GM21367 (cell line): ENCODE results near the gene EVC2.

ENCODE experiments used
- ATAC-seq: cut with Tn5 transposase; IDR thresholded peaks from one replicate; pipeline ENCODE4 v1.9.1; 2021; ENCODE audit not compliant: unreplicated experiment

The EVC2 gene

GRCh38 chr4:5686338-5686737 is 22.0 kb downstream of the EVC2 start:
- no peak for ATAC-seq

GRCh38 chr4:5685296-5685695 is 23.1 kb downstream of the EVC2 start:
- no peak for ATAC-seq

- ATAC-seq = no peak
These were observed 24.8 kb downstream of the EVC2 start for GRCh38 chr4:5683566-5683965.

GRCh38 chr4:5678977-5679376 is 29.4 kb downstream of the EVC2 start:
- ATAC-seq = no peak

GRCh38 chr4:5676763-5677162 is 31.6 kb downstream of the EVC2 start:
- no peak for ATAC-seq

GRCh38 chr4:5666741-5667140 is 41.6 kb downstream of the EVC2 start:
- no peak for ATAC-seq

- ATAC-seq = no peak
These were observed 43.6 kb downstream of the EVC2 start for GRCh38 chr4:5664778-5665177.

- ATAC-seq = no peak
These were observed 45.8 kb downstream of the EVC2 start for GRCh38 chr4:5662555-5662954.

- no peak for ATAC-seq
These were observed 47.1 kb downstream of the EVC2 start for GRCh38 chr4:5661237-5661636.

- no peak for ATAC-seq
These were observed 48.2 kb downstream of the EVC2 start for GRCh38 chr4:5660185-5660584.

- no peak for ATAC-seq
These were observed 49.4 kb downstream of the EVC2 start for GRCh38 chr4:5658974-5659373.

- no peak for ATAC-seq
These were observed 51.9 kb downstream of the EVC2 start for GRCh38 chr4:5656415-5656814.

- ATAC-seq = no peak
These were observed 53.6 kb downstream of the EVC2 start for GRCh38 chr4:5654791-5655190.

- ATAC-seq = no peak
These were observed 57.3 kb downstream of the EVC2 start for GRCh38 chr4:5651089-5651488.

- ATAC-seq = no peak
These were observed 58.3 kb downstream of the EVC2 start for GRCh38 chr4:5650040-5650439.

- no peak for ATAC-seq
These were observed 61.0 kb downstream of the EVC2 start for GRCh38 chr4:5647351-5647750.

- no peak for ATAC-seq
These were observed 68.3 kb downstream of the EVC2 start for GRCh38 chr4:5640096-5640495.

GRCh38 chr4:5639556-5639955 is 68.8 kb downstream of the EVC2 start:
- ATAC-seq = no peak

- no peak for ATAC-seq
These were observed 69.4 kb downstream of the EVC2 start for GRCh38 chr4:5638976-5639375.

- ATAC-seq = no peak
These were observed 70.0 kb downstream of the EVC2 start for GRCh38 chr4:5638316-5638715.

GRCh38 chr4:5636766-5637670 is 71.3 kb downstream of the EVC2 start:
- no peak for ATAC-seq

GRCh38 chr4:5635826-5636195 is 72.5 kb downstream of the EVC2 start:
- ATAC-seq = no peak

GRCh38 chr4:5632571-5632970 is 75.8 kb downstream of the EVC2 start:
- no peak for ATAC-seq
